Measurements from ENCODE around the gene KLHDC4. TPM values are rescaled to one million over a fixed set of nuclear protein-coding genes. Genes with fewer than 3 reads are reported as not detected.

The KLHDC4 gene
- total and polyA plus RNA-seq, 9 donors: 16.2 to 35.9 (median 26.2) TPM

DNA sequence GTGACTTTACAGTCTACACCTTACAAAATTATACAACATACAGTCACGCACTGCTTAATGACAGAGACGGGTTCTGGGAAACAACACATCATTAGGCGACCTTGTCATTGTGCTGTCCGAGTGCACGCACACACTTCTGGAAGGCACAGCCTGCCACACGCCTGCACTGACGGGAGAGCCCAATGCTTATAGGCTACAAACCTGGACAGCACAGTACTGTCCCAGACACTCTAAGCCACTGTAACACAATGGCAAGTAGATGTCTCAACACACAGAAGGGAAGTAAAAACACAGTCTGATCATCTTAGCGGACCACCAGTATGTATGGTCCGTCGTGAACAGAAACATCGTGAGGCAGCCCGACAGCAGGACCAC, 29.8 kb downstream of the KLHDC4 start:
- no peaks in the 10 kb centered on the region for H3K36me3 ChIP-seq
- H3K4me1 ChIP-seq (ENCODE audit: insufficient read depth): peaks cover 4% of the 10 kb centered on the region
- H3K27me3 ChIP-seq: no peaks in the 10 kb centered on the region
- no peak overlapping the region for H3K27ac ChIP-seq
- WGBS, 3 donors: 90 to 98% (median 96%) methylated on average over 12 of the region's 12 CpGs
- intact Hi-C loops (cut with DNase I): no loop called here
- DNase-seq: no peak
- TF ChIP-seq EP300 (IDR thresholded peaks at IDR 0.05) (no peak), POLR2A (IDR thresholded peaks at IDR 0.05) (no peak)
- TF ChIP-seq, protein P1, sequence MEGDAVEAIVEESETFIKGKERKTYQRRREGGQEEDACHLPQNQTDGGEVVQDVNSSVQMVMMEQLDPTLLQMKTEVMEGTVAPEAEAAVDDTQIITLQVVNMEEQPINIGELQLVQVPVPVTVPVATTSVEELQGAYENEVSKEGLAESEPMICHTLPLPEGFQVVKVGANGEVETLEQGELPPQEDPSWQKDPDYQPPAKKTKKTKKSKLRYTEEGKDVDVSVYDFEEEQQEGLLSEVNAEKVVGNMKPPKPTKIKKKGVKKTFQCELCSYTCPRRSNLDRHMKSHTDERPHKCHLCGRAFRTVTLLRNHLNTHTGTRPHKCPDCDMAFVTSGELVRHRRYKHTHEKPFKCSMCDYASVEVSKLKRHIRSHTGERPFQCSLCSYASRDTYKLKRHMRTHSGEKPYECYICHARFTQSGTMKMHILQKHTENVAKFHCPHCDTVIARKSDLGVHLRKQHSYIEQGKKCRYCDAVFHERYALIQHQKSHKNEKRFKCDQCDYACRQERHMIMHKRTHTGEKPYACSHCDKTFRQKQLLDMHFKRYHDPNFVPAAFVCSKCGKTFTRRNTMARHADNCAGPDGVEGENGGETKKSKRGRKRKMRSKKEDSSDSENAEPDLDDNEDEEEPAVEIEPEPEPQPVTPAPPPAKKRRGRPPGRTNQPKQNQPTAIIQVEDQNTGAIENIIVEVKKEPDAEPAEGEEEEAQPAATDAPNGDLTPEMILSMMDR (IDR thresholded peaks at IDR 0.05): no peak
- no peak overlapping the region for H3K4me3 ChIP-seq
- H3K9me3 ChIP-seq: no peaks in the 10 kb centered on the region

DNA sequence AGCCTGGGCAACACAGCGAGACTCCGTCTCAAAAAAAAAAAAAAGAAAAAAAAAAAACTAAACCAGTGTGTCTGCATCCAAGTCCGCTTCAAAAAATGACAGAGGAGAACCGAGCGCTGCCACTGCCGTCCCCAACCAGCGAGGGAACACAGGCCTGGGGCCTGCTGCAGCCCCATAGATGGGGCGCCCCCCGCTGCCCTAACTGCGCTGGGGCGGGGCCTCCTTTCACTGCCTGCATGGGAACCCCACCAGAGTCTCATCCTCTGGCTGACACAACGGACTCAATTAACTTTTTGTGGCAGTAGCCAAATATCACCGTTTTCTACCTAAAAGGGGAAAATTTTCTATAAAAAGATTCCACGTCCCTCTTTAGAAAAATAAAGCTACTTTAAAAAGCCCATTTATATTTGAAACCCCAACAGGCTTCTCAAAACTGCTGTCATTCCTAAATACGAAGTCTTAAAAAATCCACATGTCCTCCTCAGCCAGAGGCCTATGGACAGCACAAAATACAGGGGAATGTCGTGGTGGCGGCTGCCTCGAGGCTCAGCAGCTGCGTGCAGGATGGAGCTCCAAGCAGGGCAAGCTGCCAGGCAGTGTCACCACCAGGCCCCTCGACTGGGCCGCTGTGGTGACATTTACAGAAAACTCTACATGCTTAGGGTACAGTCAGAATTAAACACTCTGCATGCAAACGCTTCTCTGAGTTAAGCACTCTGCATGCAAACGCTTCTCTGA, 30.3 kb downstream of the KLHDC4 start:
- TF ChIP-seq, protein P1 (IDR thresholded peaks at IDR 0.05): no peak
- TF ChIP-seq POLR2A (IDR thresholded peaks at IDR 0.05) (no peak), EP300 (IDR thresholded peaks at IDR 0.05) (no peak)
- no peak for DNase-seq
- Histone ChIP-seq H3K4me1 (ENCODE audit: insufficient read depth) (peaks cover 3% of the 10 kb centered on the region), H3K36me3 (no peaks in the 10 kb centered on the region), H3K27ac (no peak overlapping the region), H3K4me3 (no peak overlapping the region), H3K27me3 (no peaks in the 10 kb centered on the region), H3K9me3 (no peaks in the 10 kb centered on the region)
- WGBS, 3 donors: 91 to 92% (median 92%) methylated on average over 23 of the region's 23 CpGs
- intact Hi-C loops (cut with DNase I): no loop called here

DNA sequence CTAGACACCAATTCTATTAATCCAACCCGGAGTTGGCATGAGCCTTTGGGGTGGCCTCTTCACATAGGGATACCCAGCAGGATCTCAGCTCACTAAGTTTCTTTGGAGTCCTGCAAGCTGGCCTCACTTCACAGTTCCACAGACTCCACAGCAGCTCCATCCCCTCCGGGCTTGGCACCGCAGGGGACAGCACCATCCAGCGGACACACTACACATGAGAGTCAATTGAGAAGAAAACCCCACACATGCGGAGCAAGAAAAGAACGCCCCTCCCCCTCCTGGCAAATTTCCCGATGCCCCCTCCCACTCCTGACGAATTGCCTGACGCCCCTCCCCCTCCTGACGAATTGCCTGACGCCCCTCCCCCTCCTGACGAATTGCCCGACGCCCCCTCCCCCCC, 31.1 kb downstream of the KLHDC4 start:
- H3K27ac ChIP-seq: no peak overlapping the region
- no peak for DNase-seq
- H3K36me3 ChIP-seq: no peaks in the 10 kb centered on the region
- intact Hi-C loops (cut with DNase I): no loop called here
- H3K9me3 ChIP-seq: no peaks in the 10 kb centered on the region
- no peaks in the 10 kb centered on the region for H3K4me1 ChIP-seq (ENCODE audit: insufficient read depth)
- H3K4me3 ChIP-seq: no peak overlapping the region
- H3K27me3 ChIP-seq: no peaks in the 10 kb centered on the region
- 65 to 69% (median 68%) methylated on average over 14 of the region's 14 CpGs for WGBS, 3 donors
- TF ChIP-seq, protein P1 (IDR thresholded peaks at IDR 0.05): no peak
- TF ChIP-seq POLR2A (IDR thresholded peaks at IDR 0.05) (no peak), EP300 (IDR thresholded peaks at IDR 0.05) (no peak)

DNA sequence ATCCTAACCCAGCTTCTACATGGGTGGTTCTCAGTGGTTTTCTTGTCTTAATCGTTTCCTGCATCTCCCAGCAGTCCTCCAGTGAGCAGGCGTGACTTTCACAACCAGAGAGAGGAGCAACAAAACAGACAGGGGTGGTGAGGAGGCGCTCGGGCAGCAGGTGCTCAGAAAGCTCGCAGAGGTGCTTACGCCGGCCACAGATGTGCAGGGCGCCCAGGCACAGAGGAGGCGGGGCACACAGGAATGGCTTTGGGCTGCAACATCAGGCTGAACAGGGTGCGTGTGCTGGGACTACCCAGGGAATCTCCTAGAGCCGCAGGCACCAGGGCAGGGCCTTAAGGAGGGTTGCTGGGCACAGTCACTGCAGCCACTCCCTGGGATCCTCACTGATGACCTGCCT, 32.6 kb downstream of the KLHDC4 start:
- Histone ChIP-seq H3K4me1 (ENCODE audit: insufficient read depth) (no peaks in the 10 kb centered on the region), H3K9me3 (no peaks in the 10 kb centered on the region), H3K36me3 (no peaks in the 10 kb centered on the region), H3K27ac (no peak overlapping the region), H3K4me3 (no peak overlapping the region), H3K27me3 (no peaks in the 10 kb centered on the region)
- TF ChIP-seq, protein P1 (IDR thresholded peaks at IDR 0.05): no peak
- TF ChIP-seq POLR2A (IDR thresholded peaks at IDR 0.05) (no peak), EP300 (IDR thresholded peaks at IDR 0.05) (no peak)
- WGBS, 3 donors: 89 to 91% (median 91%) methylated on average over 11 of the region's 11 CpGs
- intact Hi-C loops (cut with DNase I): no loop called here
- DNase-seq: no peak
